ENCODE measurements around the gene SLC5A3.

Gene SLC5A3

DNA sequence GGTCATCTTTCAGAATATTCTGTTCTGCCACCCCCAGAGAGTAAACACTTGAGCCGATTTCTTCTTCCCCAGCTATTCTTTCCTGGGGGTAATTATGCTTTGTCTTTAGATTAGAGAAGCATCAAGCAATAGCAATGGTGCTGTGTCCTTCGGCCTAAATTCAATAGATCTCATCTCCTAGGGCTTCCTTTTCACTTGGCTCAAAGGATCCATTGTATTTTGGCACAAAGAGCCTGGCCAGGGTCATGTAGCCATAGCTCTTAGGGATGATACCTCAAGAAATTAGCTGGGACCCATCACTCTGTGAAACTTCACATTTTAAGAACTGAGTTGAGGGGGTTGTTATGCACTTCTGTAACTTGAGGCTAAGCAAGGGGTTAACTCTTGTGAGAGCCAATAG is 27.0 kb downstream of the SLC5A3 start:
- no peak for DNase-seq (ENCODE audit: low read depth in 2 of 2)

DNA sequence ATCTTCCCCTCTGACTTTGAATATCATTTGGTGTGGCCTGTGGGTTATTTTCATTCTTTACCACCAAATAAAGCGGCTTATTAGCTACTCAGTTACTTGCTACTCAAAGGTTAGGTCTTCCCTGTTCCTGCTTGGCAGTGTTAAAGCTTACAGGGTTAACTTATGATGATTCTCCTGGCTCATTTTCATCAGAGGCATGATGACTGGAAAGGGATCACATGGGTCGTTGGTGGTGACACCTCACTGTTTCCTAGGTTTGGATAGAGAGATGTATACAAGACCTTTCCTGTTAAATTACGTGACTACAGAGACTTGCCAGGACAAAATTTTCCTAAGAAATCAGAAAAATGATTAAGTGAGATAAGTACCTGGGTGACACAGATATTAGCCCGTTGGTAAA is 27.4 kb downstream of the SLC5A3 start:
- no peak for DNase-seq (ENCODE audit: low read depth in 2 of 2)

DNA sequence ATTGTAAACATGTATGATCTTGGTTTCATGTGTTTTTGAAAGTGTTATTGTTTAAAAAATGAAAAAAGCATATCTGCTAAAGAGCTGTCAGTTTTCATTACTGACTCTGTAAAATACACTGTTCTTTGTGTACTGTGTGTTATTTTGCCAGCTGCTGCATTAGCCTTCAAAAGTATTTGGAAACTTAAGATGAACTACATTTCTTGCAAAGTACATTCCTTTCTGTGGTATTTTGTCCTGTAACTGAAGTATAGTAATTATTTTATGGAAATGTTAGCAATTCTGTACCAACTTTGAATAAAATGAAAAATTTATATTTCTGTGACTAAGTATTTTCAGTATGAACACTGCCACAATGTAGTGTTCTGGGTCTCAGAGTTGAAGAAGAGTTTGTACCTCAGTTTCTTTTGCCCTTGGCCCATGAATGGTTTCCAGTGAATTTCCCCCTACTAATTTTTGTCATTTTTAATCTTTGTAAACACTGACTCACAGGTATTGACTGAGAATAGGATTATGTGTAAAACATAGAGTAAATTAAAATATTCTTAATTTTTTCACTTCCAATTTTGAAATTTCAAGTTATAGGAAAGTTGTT is 32.7 kb downstream of the SLC5A3 start:
- no peak for DNase-seq (ENCODE audit: low read depth in 2 of 2)

DNA sequence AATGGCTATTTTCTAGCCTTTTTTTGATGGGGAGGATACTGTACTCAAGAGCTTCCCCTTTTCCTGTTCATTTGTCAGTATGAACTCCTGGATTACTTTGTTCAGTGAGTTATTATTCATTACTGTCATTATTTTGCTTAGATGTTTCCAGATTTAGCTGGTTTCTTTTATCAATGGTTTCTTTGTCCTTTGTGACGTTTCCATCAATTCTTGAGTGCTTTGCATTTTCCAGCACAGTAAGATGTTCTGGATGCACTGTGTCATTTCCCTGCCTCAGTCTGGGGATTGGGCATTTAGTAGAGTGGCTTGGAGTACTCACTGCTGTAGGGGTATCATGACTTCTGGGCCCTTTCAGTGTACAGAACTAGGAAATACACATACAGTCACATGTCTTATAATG is 34.2 kb downstream of the SLC5A3 start:
- no peak for DNase-seq (ENCODE audit: low read depth in 2 of 2)

DNA sequence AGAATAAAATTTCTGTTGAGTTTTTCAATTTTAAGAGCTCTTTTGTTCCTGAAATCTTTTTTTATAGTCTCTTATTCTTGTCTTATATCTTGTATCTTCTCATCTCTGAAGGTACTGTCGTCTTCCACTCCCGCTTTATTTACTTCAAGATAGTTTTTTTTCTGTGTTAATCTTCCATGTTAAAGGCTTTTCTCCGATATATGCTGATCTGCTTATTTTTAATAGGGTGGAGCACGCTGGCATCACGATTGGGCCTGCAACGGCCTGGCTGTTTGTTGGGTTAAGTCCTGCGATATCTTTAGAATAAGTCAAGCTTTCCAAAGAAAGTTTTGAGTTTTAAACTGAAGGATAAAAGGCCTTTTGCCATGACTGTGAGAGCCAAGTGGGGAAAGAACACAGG is 35.7 kb downstream of the SLC5A3 start:
- DNase-seq (ENCODE audit: low read depth in 2 of 2), result no peak

DNA sequence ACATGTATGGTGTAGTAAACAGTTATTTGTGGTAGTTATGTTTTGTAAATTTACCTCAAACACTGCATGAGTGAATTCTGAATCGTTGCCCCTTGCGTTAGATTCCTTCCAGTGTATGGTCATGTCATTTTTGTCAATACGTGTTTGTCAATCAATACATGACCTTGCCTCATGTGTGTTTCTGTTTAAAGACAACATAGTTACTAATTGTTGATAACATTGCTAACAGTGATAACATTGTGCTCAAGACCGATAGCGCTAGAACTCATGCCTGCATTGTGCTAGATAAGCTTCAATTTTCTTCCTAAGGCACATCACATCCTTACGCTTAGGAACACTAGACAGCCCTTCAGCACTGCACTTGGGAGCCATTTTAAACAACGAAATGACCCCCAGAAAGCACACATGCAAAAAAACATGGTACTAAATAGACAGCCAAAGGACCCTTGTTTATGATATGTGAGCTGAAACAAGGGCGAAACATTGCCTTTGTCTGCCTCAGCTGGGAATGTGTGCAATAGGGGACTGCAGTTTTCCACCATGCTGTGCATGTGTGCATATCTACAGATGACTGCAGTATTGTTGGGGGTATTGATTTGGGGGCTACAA is 37.3 kb downstream of the SLC5A3 start:
- DNase-seq (ENCODE audit: low read depth in 2 of 2), result no peak

DNA sequence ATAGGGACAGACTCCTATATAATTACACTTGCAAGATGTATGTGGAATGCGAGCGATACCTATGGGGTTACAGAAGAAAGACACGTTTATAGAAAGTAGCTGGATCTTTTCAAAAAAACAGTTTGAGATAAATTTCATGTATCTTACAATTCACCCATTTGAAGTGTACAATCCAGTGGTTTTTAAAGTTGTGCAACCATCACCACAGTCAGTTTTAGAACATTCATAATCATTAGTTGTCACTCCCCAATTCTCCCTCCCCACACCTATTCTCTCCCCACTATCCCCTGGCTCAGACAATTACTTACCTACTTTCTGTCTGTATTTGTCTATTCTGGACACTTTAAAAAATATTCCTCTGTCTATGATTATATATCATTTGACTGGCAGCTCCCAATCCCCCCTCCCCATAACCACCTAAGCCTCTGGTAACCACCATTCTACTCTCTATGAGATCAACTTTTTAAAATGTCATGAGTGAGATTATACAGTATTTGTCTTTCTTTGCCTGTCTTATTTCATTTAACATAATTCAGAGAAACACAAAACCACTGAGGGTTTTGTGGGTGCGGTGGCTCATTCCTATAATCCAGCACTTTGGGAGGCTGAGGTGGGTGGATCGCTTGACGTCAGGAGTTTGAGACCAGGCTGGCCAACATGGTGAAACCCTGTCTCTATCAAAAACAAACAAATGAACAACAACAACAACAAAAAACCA is 39.1 kb downstream of the SLC5A3 start:
- DNase-seq (ENCODE audit: low read depth in 2 of 2), result no peak

DNA sequence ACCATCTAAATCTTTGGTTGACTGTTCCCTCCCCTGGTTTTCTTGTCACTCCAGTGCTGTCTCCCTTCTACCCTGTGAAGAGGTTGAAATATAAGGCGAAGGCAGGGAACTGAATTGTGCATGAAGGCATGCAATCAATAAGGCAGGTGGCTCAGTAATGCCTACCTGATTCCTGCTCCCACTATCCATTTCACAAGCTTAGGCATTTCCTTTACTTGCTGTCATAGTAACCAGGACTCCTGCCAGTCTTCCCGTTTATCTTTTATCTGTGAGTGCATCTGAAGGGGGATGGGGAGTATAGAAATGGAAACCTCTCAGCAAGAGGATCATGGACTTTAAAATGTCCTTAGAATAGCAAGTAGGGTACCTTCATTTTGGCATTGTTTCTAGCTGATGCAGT is 40.5 kb downstream of the SLC5A3 start:
- DNase-seq (ENCODE audit: low read depth in 2 of 2), result no peak

DNA sequence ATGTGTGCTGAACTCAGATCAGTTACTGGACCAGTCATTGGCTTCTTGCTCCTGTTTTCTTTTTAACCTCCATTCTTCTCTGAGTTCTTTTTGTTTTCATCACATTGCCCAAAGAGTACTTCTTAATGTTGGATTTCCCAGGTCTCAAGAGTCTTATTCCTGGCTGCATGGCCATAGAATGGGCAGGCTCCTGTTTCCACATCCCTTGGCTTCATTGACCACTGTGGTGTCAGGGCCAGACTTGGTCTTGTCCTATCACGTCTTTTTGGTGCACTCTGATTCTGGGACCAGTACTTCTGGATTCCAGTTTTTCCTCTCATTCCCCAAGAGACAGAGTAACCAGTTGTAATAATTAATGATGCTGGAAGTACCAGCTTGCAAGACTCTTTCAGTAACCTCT is 41.8 kb downstream of the SLC5A3 start:
- no peak for DNase-seq (ENCODE audit: low read depth in 2 of 2)

DNA sequence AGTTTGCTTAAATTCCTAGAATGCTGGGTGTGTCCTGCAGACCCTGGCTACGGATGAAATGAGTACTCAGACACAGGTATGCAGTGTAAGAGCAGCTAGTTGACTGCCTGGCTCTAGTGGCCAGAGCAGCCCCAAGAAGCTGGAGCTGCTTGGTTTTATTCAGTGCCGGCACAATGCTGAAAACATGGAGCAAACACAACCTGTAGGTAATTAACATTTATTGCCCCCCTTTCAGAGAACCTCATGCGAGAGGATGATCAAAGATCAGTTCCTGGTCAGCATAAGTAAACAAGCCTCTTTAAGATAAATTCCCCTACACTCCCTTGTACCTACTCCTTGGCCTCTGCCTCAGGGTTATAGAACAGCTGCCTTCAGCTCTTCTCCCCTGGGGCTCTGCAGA is 43.2 kb downstream of the SLC5A3 start:
- no peak for DNase-seq (ENCODE audit: low read depth in 2 of 2)

DNA sequence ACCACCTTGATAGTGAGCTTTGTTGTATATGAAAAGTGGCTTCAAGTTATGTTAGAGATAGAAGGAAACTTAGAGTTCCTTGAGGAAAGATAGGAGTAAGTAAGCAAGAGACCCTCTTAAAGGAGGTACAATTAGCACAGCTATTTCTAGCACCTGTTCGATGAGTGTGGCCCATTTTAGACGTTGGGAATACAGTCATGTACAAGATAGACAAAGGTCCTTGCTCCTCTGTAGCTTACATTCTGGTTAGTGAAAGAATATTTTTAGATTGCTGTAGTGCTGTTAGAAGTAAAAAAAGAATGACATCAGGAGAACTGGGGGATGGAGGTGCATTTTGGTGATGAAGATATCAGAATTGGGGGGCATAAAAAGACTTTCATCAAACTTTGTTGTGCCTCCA is 47.5 kb downstream of the SLC5A3 start:
- DNase-seq (ENCODE audit: low read depth in 2 of 2), result no peak

DNA sequence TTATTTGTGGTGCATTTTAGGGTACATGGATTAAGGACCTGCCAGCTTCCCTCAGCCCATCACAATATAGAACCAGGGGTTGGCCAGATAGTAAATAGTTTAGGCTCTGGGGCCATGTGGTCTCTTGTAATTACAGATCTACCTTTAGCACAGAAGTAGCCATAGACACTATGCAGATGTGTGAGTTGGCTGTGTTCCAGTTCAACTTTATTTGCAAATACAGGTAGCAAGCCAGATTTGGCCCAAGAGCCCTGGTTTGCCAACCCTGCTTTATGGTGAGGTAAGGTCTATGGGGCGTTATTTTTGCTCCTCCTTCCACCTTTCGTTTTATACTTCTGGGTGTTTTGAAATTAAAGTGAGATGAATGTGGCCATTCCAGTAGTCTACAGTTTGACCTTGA is 48.7 kb downstream of the SLC5A3 start:
- DNase-seq (ENCODE audit: low read depth in 2 of 2), result no peak
